NT2/D1 (cell line): ENCODE measurements around the gene MT1X.

Experiments
- DNase-seq: peaks from one replicate; pipeline ENCODE4 v3.0.0-alpha.2; 2011; ENCODE audit warnings: low read depth, low spot score
- H3K27me3 ChIP-seq: 2 replicates; pipeline ENCODE4 v1.6.0; 2011; ENCODE audit warnings: mild to moderate bottlenecking; ENCODE audit not compliant: insufficient read length, insufficient read depth
- H3K36me3 ChIP-seq: 2 replicates; pipeline ENCODE4 v1.6.1; 2011; ENCODE audit warnings: mild to moderate bottlenecking, low read length, mixed read lengths; ENCODE audit not compliant: insufficient read depth, insufficient read length
- H3K4me1 ChIP-seq: 2 replicates; pipeline ENCODE4 v1.5.1; 2011; ENCODE audit not compliant: insufficient read depth, insufficient read length
- H3K4me3 ChIP-seq: 2 replicates; pipeline ENCODE4 v1.5.1; 2011; ENCODE audit warnings: low read depth; ENCODE audit not compliant: insufficient read length
- H3K9ac ChIP-seq: 2 replicates; pipeline ENCODE4 v1.6.0; 2011; ENCODE audit warnings: low read depth; ENCODE audit not compliant: insufficient read length
- H3K9me3 ChIP-seq: 2 replicates; pipeline ENCODE4 v1.5.1; 2011; ENCODE audit warnings: mild to moderate bottlenecking, low read length; ENCODE audit not compliant: insufficient read depth
- SUZ12 ChIP-seq: IDR thresholded peaks from 2 replicates; pipeline ENCODE4 v1.6.1; 2011; ENCODE audit not compliant: insufficient read length, insufficient read depth; ENCODE audit errors: extremely low read depth
- YY1 ChIP-seq: IDR thresholded peaks from 2 replicates; pipeline ENCODE4 v1.6.1; 2011; ENCODE audit not compliant: insufficient read length, insufficient read depth
- ZNF274 ChIP-seq: IDR thresholded peaks from 2 replicates; pipeline ENCODE4 v1.6.1; 2011; ENCODE audit warnings: mild to moderate bottlenecking, low read depth, low read length

MT1X gene

GRCh38 chr16:56701534-56701933, 19.3 kb downstream of the MT1X start:
- no peaks in the 10 kb centered on the region for H3K4me1 ChIP-seq
- H3K9me3 ChIP-seq, result no peaks in the 10 kb centered on the region
- no peak overlapping the region for H3K4me3 ChIP-seq
- H3K36me3 ChIP-seq, result no peaks in the 10 kb centered on the region
- no peaks in the 10 kb centered on the region for H3K27me3 ChIP-seq
- no peak for TF ChIP-seq YY1
- TF ChIP-seq ZNF274, result no peak
- no peak for TF ChIP-seq SUZ12
- DNase-seq, result no peak
- no peak overlapping the region for H3K9ac ChIP-seq

- TF ChIP-seq SUZ12 (no peak), ZNF274 (no peak), YY1 (no peak)
- no peaks in the 10 kb centered on the region for H3K9me3 ChIP-seq
- no peak for DNase-seq
- H3K9ac ChIP-seq, result no peak overlapping the region
- H3K27me3 ChIP-seq, result no peaks in the 10 kb centered on the region
- H3K4me1 ChIP-seq, result no peaks in the 10 kb centered on the region
- no peaks in the 10 kb centered on the region for H3K36me3 ChIP-seq
- no peak overlapping the region for H3K4me3 ChIP-seq
These were observed 20.6 kb downstream of the MT1X start for GRCh38 chr16:56702836-56703235.

- H3K4me1 ChIP-seq, result peaks cover 7% of the 10 kb centered on the region
- TF ChIP-seq ZNF274 (no peak), YY1 (no peak), SUZ12 (no peak)
- H3K9ac ChIP-seq, result no peak overlapping the region
- no peak overlapping the region for H3K4me3 ChIP-seq
- no peaks in the 10 kb centered on the region for H3K27me3 ChIP-seq
- no peaks in the 10 kb centered on the region for H3K9me3 ChIP-seq
- no peaks in the 10 kb centered on the region for H3K36me3 ChIP-seq
- no peak for DNase-seq
These were observed 26.5 kb downstream of the MT1X start for GRCh38 chr16:56708525-56709442.

DNA sequence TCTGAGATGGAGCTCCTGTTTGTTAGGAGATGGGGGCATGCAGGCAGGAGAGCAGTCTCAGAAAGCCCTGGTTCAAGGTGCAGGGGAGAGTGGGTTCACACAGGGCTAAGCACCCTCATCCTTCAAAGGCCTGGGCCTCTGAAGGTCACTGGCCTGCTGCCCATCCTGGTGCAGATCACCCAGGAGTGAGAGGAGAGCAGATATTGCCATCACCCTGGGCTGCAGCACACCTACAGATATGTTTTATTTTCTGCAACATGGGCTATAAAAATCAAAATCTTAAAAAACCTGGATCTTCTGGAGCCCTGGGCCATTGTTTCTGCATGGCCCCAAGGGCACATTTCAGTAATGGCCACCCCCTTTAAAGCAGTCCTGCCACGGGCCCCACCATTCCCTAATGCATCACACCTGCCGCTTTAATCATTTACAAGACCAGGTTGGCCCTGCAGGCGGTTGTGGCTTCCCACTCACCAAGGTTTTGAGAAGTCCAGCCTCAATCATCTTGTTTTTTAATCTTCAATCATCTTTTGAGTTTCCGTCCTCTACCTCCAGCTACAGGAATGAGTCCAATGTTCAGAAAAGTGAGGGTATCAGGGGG, 27.3 kb downstream of the MT1X start:
- no peak for TF ChIP-seq ZNF274
- TF ChIP-seq YY1, result no peak
- TF ChIP-seq SUZ12, result no peak
- H3K36me3 ChIP-seq, result no peaks in the 10 kb centered on the region
- H3K9ac ChIP-seq, result no peak overlapping the region
- no peak for DNase-seq
- H3K27me3 ChIP-seq, result no peaks in the 10 kb centered on the region
- peaks cover 7% of the 10 kb centered on the region for H3K4me1 ChIP-seq
- no peaks in the 10 kb centered on the region for H3K9me3 ChIP-seq
- no peak overlapping the region for H3K4me3 ChIP-seq

DNA sequence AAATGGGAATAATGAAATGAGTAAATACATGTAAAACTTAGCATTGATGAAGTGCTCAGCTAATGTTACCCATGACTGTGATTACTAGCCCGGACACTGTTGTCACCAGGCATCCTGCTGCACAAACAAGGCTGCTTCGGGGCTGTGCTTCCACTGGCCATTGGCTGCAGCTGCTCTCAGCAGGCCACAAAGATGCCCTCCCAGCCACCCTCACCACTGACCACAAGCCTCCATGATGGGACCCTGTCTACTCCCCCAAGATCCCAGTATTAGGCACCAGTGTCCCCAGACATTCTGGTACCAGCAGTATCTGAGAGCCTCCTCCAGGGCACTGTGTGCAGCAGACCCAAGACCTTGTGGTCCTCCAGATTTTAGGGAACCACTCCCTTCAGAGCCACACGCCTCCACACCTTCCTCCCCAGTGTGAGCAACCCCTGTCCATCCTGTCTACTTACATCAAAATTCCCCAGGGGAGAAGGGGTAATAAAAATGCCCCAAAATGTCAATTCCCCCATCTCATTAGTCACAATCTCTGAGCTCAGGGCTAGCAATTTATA, 28.0 kb downstream of the MT1X start:
- TF ChIP-seq YY1 (no peak), ZNF274 (no peak), SUZ12 (no peak)
- H3K9me3 ChIP-seq, result no peaks in the 10 kb centered on the region
- H3K9ac ChIP-seq, result peak overlapping the region; percentile 5

GRCh38 chr16:56711862-56712261, 29.6 kb downstream of the MT1X start:
- H3K27me3 ChIP-seq, result no peaks in the 10 kb centered on the region
- DNase-seq, result no peak
- H3K36me3 ChIP-seq, result no peaks in the 10 kb centered on the region
- peaks cover 7% of the 10 kb centered on the region for H3K4me1 ChIP-seq
- no peaks in the 10 kb centered on the region for H3K9me3 ChIP-seq
- TF ChIP-seq SUZ12 (no peak), ZNF274 (no peak), YY1 (no peak)
- H3K9ac ChIP-seq, result no peak overlapping the region
- H3K4me3 ChIP-seq, result no peak overlapping the region

More for the DNA sequence above, 28.0 kb downstream of the MT1X start:
- Histone ChIP-seq H3K36me3 (no peaks in the 10 kb centered on the region), H3K27me3 (no peaks in the 10 kb centered on the region), H3K4me3 (no peak overlapping the region), H3K4me1 (peaks cover 7% of the 10 kb centered on the region)
- no peak for DNase-seq

GRCh38 chr16:56713794-56714193, 31.5 kb downstream of the MT1X start:
- H3K9me3 ChIP-seq, result no peaks in the 10 kb centered on the region
- H3K9ac ChIP-seq, result no peak overlapping the region
- DNase-seq, result no peak

More at GRCh38 chr16:56713794-56714193, 31.5 kb downstream of the MT1X start:
- Histone ChIP-seq H3K4me3 (no peak overlapping the region), H3K36me3 (no peaks in the 10 kb centered on the region), H3K27me3 (no peaks in the 10 kb centered on the region), H3K4me1 (peaks cover 2% of the 10 kb centered on the region)
- TF ChIP-seq SUZ12 (no peak), ZNF274 (no peak), YY1 (no peak)
